T-helper 17 cell (primary cell): ENCODE measurements around the gene UPF2. TPM values are rescaled to one million over a fixed set of nuclear protein-coding genes. Genes with fewer than 3 reads are reported as not detected.
"Not testable (repeated sequence)": the region's sequence is repeated elsewhere in the genome, so short reads cannot be mapped to it uniquely, and the experiment has no call there.

Experiments used
- ATAC-seq: fragments of 150-1000 bp; cut with Tn5 transposase; 2 replicates; pipeline ENCODE4 v1.10.0; 2021; ENCODE audit warnings: mild to moderate bottlenecking, moderate library complexity
- DNase-seq, 3 donors: peaks; one replicate each; pipeline versions ENCODE4 v3.0.0 to v3.0.0-alpha.2; 2020 to 2021
- H3K9me3 ChIP-seq: one replicate; pipeline ENCODE4 v1.7.0; 2013; ENCODE audit warnings: low read length, mild to moderate bottlenecking; ENCODE audit not compliant: control insufficient read depth, poor library complexity, severe bottlenecking
- H3K27ac Mint-ChIP-seq: one replicate; pipeline ENCODE4 v1.8.0; 2022; ENCODE audit warnings: mild to moderate bottlenecking, moderate library complexity, mixed read lengths
- H3K27me3 Mint-ChIP-seq: one replicate; pipeline ENCODE4 v1.8.0; 2022; ENCODE audit warnings: mixed read lengths
- H3K36me3 Mint-ChIP-seq: one replicate; pipeline ENCODE4 v1.8.0; 2022; ENCODE audit warnings: low read depth, mixed read lengths
- H3K4me1 Mint-ChIP-seq: one replicate; pipeline ENCODE4 v1.8.0; 2022; ENCODE audit warnings: mild to moderate bottlenecking, mixed read lengths
- H3K4me3 Mint-ChIP-seq: one replicate; pipeline ENCODE4 v1.8.0; 2022; ENCODE audit warnings: mild to moderate bottlenecking, moderate library complexity, mixed read lengths
- total RNA-seq, 4 donors: library from RNA in 2 of 4; stranded (reverse) in 2 of 4; gene quantifications; one replicate each; pipeline ENCODE4 v1.2.3 and lab custom pipeline; 2022 to 2026

The UPF2 gene
- total RNA-seq, 2 donors from 2014 or later = 21.5 to 24.7 TPM

GRCh38 chr10:11982253-11982652, 60.4 kb downstream of the UPF2 start:
- Mint-ChIP-seq H3K36me3 (peaks cover 6% of the 10 kb centered on the region), H3K4me3 (no peak overlapping the region), H3K27ac (no peak overlapping the region), H3K4me1 (peaks cover 6% of the 10 kb centered on the region), H3K27me3 (no peaks in the 10 kb centered on the region)
- no peaks in the 10 kb centered on the region for H3K9me3 ChIP-seq
- ATAC-seq (no peak), DNase-seq (no peak)

- Mint-ChIP-seq H3K4me1 (peaks cover 2% of the 10 kb centered on the region), H3K27me3 (no peaks in the 10 kb centered on the region), H3K36me3 (peaks cover 9% of the 10 kb centered on the region), H3K27ac (peak overlapping the region; percentile 53), H3K4me3 (no peak overlapping the region)
- DNase-seq (no peak), ATAC-seq (no peak)
- H3K9me3 ChIP-seq = no peaks in the 10 kb centered on the region
Observed at GRCh38 chr10:11975795-11976194, 66.8 kb downstream of the UPF2 start.

GRCh38 chr10:11972523-11972922, 70.1 kb downstream of the UPF2 start:
- H3K4me3 Mint-ChIP-seq, H3K27me3 Mint-ChIP-seq, ATAC-seq, H3K4me1 Mint-ChIP-seq, H3K27ac Mint-ChIP-seq, H3K9me3 ChIP-seq, H3K36me3 Mint-ChIP-seq, DNase-seq: not testable (repeated sequence)

- DNase-seq = no peak
- H3K27me3 Mint-ChIP-seq = no peaks in the 10 kb centered on the region
- H3K36me3 Mint-ChIP-seq = peaks cover 14% of the 10 kb centered on the region
- H3K27ac Mint-ChIP-seq = peak overlapping the region; percentile 6
- no peak overlapping the region for H3K4me3 Mint-ChIP-seq
- H3K9me3 ChIP-seq = no peaks in the 10 kb centered on the region
- peaks cover 3% of the 10 kb centered on the region for H3K4me1 Mint-ChIP-seq
- no peak for ATAC-seq
Observed at GRCh38 chr10:11962176-11962575, 80.4 kb downstream of the UPF2 start.

GRCh38 chr10:11961771-11962170, 80.8 kb downstream of the UPF2 start:
- no peak overlapping the region for H3K27ac Mint-ChIP-seq
- H3K4me1 Mint-ChIP-seq = peaks cover 3% of the 10 kb centered on the region
- no peaks in the 10 kb centered on the region for H3K27me3 Mint-ChIP-seq
- H3K4me3 Mint-ChIP-seq = no peak overlapping the region
- H3K36me3 Mint-ChIP-seq = peaks cover 14% of the 10 kb centered on the region
- no peaks in the 10 kb centered on the region for H3K9me3 ChIP-seq
- ATAC-seq (no peak), DNase-seq (no peak)

- H3K36me3 Mint-ChIP-seq = peaks cover 14% of the 10 kb centered on the region
- H3K4me3 Mint-ChIP-seq = no peak overlapping the region
- H3K27me3 Mint-ChIP-seq = no peaks in the 10 kb centered on the region
- no peak for ATAC-seq
- DNase-seq = no peak
- H3K27ac Mint-ChIP-seq = peak overlapping the region; percentile 62
- no peaks in the 10 kb centered on the region for H3K9me3 ChIP-seq
- H3K4me1 Mint-ChIP-seq = peaks cover 3% of the 10 kb centered on the region
Observed at GRCh38 chr10:11959966-11960365, 82.6 kb downstream of the UPF2 start.

- Mint-ChIP-seq H3K27me3 (no peaks in the 10 kb centered on the region), H3K36me3 (peaks cover 14% of the 10 kb centered on the region), H3K4me3 (no peak overlapping the region), H3K27ac (peak overlapping the region; percentile 62), H3K4me1 (peaks cover 3% of the 10 kb centered on the region)
- DNase-seq (no peak), ATAC-seq (no peak)
- H3K9me3 ChIP-seq = no peaks in the 10 kb centered on the region
Observed at GRCh38 chr10:11958956-11959355, 83.7 kb downstream of the UPF2 start.

GRCh38 chr10:11951695-11952094, 90.9 kb downstream of the UPF2 start:
- H3K4me1 Mint-ChIP-seq = peaks cover 3% of the 10 kb centered on the region
- H3K27me3 Mint-ChIP-seq = no peaks in the 10 kb centered on the region
- DNase-seq (no peak), ATAC-seq (no peak)
- H3K9me3 ChIP-seq = no peaks in the 10 kb centered on the region
- H3K27ac Mint-ChIP-seq = no peak overlapping the region
- H3K4me3 Mint-ChIP-seq = no peak overlapping the region
- H3K36me3 Mint-ChIP-seq = peaks cover 9% of the 10 kb centered on the region

- DNase-seq (no peak), ATAC-seq (no peak)
- peaks cover 3% of the 10 kb centered on the region for H3K4me1 Mint-ChIP-seq
- no peak overlapping the region for H3K27ac Mint-ChIP-seq
- no peak overlapping the region for H3K4me3 Mint-ChIP-seq
- H3K36me3 Mint-ChIP-seq = peaks cover 9% of the 10 kb centered on the region
- H3K9me3 ChIP-seq = no peaks in the 10 kb centered on the region
- H3K27me3 Mint-ChIP-seq = no peaks in the 10 kb centered on the region
Observed at GRCh38 chr10:11950325-11951018, 92.1 kb downstream of the UPF2 start.

GRCh38 chr10:11949152-11949551, 93.5 kb downstream of the UPF2 start:
- Mint-ChIP-seq H3K4me3 (no peak overlapping the region), H3K4me1 (peaks cover 3% of the 10 kb centered on the region), H3K27me3 (no peaks in the 10 kb centered on the region), H3K36me3 (peaks cover 12% of the 10 kb centered on the region), H3K27ac (peak overlapping the region; percentile 6)
- no peak for ATAC-seq
- no peak for DNase-seq
- no peaks in the 10 kb centered on the region for H3K9me3 ChIP-seq

- H3K36me3 Mint-ChIP-seq = peaks cover 12% of the 10 kb centered on the region
- no peak overlapping the region for H3K27ac Mint-ChIP-seq
- H3K9me3 ChIP-seq = no peaks in the 10 kb centered on the region
- no peaks in the 10 kb centered on the region for H3K27me3 Mint-ChIP-seq
- no peak overlapping the region for H3K4me3 Mint-ChIP-seq
- ATAC-seq (no peak), DNase-seq (no peak)
- H3K4me1 Mint-ChIP-seq = peaks cover 3% of the 10 kb centered on the region
Observed at GRCh38 chr10:11946652-11947051, 96.0 kb downstream of the UPF2 start.

GRCh38 chr10:11936389-11937152, 106.0 kb downstream of the UPF2 start:
- Mint-ChIP-seq H3K27ac (peak overlapping the region; percentile 68), H3K4me1 (peaks cover 10% of the 10 kb centered on the region)

GRCh38 chr10:11934262-11934661, 108.3 kb downstream of the UPF2 start:
- Mint-ChIP-seq H3K36me3 (peaks cover 14% of the 10 kb centered on the region), H3K4me3 (no peak overlapping the region), H3K4me1 (peaks cover 13% of the 10 kb centered on the region), H3K27ac (no peak overlapping the region), H3K27me3 (no peaks in the 10 kb centered on the region)
- DNase-seq (no peak), ATAC-seq (no peak)
- H3K9me3 ChIP-seq = no peaks in the 10 kb centered on the region

More at GRCh38 chr10:11936389-11937152, 106.0 kb downstream of the UPF2 start:
- H3K4me3 Mint-ChIP-seq = no peak overlapping the region
- DNase-seq (no peak), ATAC-seq (no peak)
- peaks cover 11% of the 10 kb centered on the region for H3K36me3 Mint-ChIP-seq
- H3K27me3 Mint-ChIP-seq = no peaks in the 10 kb centered on the region
- no peaks in the 10 kb centered on the region for H3K9me3 ChIP-seq
